Activated CD4-positive, alpha-beta T cell treated with anti-CD3 and anti-CD28 coated beads for 48 hours (primary cell): Measurements from ENCODE around the gene NR2E1.

Experiments used
- DNase-seq: peaks from one replicate; pipeline ENCODE4 v3.0.0-alpha.2; 2020

NR2E1 gene

DNA sequence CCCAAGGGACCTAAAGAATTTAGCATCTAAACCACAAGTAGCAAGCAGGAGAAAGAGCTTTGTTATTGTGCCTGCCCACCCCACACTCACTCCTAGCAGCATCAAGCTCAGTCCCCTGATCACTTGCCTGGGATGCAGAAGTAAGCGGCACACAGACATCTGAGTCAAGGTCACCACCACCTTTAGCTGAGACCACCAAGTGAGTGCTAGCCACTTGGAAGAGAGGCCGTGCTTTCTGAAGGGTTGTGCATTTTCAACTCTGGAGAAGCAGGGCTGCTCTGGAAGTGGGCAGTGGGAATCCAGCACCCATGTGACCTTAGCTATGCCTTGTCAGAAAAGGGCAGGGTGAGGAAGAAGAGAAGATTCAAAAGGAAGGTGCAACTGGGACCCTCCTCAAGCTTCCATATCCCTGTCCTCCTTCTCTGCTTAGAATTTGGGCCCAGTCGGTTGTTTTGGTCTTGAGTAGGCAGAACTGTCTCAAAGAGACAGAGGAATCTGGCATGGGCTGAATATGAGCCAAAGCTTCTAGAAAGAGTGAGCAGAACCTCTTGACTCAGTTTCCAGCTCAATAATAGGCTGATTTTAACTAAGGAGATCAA is 6.2 kb downstream of the NR2E1 start:
- no peak for DNase-seq

- peak; percentile 52 for DNase-seq
Measured at GRCh38 chr6:108174371-108175175, 8.8 kb downstream of the NR2E1 start.

DNA sequence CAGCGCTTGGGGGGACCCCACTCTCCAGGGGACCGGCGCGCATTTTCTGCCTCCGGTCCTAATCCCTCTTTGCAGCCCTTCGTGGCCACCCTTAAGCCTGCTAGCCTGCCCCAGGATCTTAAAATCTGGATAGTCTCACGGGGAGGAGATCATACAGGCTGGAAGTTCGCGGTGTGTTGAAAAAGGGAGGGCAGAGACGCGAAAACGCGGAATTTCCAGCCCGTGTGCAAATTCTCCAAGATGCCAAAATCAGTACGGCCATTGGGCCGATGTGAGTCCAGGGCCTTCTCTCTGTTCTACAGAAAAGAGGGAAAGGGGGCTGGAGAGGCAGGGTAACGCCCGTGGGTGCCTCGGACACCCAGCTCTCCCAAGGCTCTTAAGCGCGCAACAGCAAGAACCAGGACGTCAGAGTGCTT is 9.4 kb downstream of the NR2E1 start:
- no peak for DNase-seq

GRCh38 chr6:108175592-108176279 is 9.9 kb downstream of the NR2E1 start:
- DNase-seq, result no peak

DNA sequence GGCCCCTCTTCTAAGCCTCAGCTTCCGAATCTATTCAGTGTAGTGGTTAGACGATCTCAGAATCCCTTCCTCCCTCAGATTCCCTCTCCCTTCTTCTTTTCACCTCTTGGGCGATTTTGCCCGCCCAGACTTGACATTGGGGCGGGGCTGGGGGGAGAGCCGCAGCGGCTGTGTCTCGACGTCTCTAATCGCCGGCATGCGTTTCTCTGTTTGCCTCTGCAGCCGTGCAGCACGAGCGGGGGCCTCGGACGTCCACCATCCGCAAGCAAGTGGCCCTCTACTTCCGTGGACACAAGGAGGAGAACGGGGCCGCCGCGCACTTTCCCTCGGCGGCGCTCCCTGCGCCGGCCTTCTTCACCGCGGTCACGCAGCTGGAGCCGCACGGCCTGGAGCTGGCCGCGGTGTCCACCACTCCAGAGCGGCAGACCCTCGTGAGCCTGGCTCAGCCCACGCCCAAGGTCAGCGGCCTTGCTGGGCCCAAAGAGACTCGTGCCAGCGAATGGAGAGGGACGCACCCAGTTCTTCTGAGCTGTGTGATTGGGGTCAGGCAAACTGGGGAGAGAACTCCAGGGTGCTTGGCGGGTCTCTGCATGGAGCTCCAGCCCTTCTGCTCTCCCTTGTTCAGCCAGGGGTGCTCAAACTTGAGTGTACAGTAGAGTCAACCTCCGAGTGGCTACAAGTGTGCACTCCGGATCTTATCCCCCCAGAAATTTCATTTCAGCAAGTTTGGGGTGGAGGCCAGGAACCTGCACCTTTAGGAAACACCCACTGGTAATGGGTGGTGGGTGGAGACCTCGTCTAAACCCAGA is 10.7 kb downstream of the NR2E1 start:
- DNase-seq, result no peak

GRCh38 chr6:108179741-108180140 is 13.9 kb downstream of the NR2E1 start:
- no peak for DNase-seq

DNA sequence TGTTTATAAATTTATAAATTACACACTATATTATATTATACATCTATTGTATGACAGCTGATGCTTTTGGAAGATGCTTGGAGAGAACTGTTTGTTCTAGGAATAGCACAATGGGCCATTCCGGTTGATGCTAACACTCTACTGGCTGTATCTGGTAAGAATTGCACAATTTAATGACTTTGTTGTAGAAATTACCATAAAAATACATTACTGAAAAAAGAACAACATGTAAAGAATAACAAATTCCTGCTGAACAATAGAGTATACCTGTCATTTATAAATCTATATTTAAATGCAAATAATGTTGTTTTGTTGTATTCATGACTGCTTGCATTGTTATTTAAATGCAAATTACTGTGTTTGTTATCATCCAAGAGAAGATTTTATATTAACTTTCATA is 14.4 kb downstream of the NR2E1 start:
- DNase-seq, result no peak

DNA sequence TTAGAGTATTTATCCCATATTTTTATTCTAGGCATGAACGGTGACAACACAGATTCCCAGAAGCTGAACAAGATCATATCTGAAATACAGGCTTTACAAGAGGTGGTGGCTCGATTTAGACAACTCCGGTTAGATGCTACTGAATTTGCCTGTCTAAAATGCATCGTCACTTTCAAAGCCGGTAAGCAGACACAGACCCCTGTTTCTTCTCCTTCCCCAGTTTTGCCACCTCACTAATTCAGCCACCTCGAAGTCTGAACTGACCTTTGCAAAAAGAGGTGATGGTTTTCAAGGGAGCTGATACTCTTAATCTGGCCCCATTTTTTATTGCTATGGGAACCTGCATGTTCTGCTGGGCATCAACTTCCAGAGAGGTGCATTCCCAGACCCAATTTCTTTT is 15.0 kb downstream of the NR2E1 start:
- DNase-seq, result no peak

DNA sequence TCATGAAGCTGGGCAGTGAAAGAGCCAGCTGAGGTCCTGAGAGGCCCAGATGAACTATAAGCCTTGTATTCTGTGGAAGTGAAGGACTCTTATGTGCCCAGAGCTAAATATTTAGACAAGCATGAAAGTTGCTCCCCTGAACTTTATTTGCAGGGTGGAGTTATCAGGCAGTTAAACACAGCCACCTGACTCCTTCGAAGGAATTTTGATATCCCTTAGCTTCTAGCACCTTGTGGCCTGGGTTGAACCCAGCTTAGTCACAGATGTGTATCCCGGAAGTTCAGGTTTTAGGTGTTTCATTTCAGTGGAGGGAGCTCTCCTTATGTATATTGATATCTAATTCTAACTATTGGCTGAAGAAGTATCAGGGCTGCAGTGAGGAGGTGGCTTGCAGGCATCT is 20.4 kb downstream of the NR2E1 start:
- no peak for DNase-seq

GRCh38 chr6:108187519-108187918 is 21.7 kb downstream of the NR2E1 start:
- no peak for DNase-seq

GRCh38 chr6:108193131-108193530 is 27.3 kb downstream of the NR2E1 start:
- DNase-seq, result no peak

DNA sequence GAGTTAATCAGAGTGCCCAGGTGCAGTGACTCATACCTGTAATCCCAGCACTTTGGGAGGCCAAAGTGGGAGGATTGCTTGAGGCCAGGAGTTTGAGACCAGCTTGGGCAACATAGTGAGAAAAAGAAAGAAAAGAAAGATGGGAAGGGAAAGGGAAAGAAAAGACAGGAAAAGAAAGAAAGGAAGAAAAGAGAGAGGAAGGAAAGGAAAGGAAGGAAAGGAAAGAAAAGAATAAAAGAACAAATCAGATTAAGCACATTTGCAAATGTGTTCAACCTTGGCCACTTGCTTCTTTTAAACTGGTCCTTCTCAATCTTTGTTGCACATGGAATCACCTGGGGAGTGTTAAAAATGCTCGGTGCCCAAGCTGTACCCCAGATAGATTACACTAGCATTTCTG is 28.0 kb downstream of the NR2E1 start:
- no peak for DNase-seq

- no peak for DNase-seq
Measured at GRCh38 chr6:108194503-108194902, 28.7 kb downstream of the NR2E1 start.

DNA sequence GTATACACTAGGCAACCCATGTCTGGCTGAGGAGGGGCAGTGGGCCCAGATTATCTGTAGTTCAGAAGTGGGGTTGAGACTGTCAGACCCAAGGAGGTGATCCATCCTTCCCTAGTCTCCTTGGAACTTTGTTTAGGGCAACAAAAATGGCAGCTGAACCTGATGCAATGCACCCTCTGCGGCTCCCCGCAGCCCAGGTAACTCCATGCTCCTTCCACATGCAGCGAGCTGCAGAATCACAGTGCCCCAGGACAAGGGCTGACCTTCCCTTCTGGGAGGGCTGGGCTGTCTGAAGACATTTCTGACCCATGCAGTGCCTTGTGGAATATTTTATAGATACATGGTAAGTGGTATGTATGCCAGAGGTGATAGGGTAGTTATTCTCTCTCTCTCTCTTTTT is 29.4 kb downstream of the NR2E1 start:
- DNase-seq, result no peak

- no peak for DNase-seq
Measured at GRCh38 chr6:108198761-108199498, 33.1 kb downstream of the NR2E1 start.

DNA sequence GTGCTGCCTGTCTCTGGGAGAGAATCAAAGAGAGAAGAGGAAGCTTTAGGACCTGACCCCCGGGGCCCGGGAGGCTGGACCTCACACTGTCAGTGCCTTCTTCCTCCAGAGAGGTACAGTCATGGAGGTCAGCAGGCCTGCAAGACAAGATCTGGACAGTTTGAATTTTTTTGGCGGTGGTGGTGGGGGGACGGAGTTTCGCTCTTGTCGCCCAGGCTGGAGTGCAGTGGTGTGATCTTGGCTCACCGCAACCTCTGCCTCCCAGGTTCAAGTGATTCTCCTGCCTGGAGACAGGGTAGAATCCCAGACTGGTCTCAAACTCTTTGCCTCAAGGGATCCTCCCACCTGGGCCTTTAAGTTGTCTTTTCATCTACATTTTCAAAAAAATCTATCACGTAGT is 34.4 kb downstream of the NR2E1 start:
- DNase-seq, result no peak

DNA sequence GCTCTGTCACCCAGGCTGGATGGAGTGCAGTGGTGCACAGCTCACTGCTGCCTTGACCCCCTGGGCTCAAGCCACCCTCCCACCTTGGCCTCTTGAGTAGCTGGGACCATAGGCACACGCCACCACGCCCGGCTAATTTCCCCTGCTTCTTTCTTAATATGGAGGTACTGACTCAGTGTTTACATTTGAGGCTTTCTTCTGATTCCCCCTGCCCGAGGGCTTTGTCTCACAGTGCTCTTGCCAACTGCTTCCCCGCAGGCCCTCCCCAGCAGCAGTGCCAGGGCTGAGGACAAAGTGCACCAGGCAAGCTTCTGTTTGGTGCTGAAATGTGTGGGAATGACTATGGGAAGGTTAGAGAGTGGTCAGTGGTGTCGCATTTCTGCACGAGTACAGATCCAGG is 34.8 kb downstream of the NR2E1 start:
- DNase-seq, result no peak

GRCh38 chr6:108203189-108204112 is 37.6 kb downstream of the NR2E1 start:
- DNase-seq, result no peak

DNA sequence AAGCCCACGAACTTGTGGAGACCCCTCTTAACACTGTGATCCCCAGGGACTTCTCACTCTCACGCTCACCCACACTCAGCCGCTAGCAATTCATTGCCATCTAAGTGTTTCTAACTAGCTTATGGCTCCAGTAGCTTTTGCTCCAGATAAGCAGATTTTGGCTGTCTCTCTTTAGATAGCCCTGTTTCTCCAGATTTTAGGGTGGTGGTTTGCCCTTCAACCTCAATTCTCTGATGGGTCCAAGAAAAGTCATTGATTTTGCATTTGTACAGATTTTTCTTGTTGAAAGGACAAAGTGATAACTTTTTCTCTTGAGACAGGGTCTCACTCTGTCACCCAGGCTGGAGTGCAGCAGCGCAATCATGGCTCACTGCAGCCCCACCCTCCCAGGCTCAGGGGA is 41.2 kb downstream of the NR2E1 start:
- no peak for DNase-seq

- no peak for DNase-seq
Measured at GRCh38 chr6:108209738-108210137, 43.9 kb downstream of the NR2E1 start.

GRCh38 chr6:108210556-108210955 is 44.7 kb downstream of the NR2E1 start:
- DNase-seq, result no peak
